SK-N-SH (cell line): Measurements from ENCODE around the gene SYNPO2. TPM values are rescaled to one million over a fixed set of nuclear protein-coding genes. Genes with fewer than 3 reads are reported as not detected.
A peak's percentile ranks its signal among the peaks of the same experiment; 100 is the strongest.

Experiments
- CTCF ChIA-PET: fragments of 300-600, 350-600 bp; formaldehyde crosslinking; extraction: SDS; loops from one replicate; lab custom pipeline; 2021; lab: Yijun Ruan, JAX
- POLR2A ChIA-PET: fragments of 350-600 bp; sonication (Branson Sonifier 250); formaldehyde crosslinking; extraction: SDS; loops from one replicate; lab custom pipeline; 2020; ENCODE audit warnings: antibody characterized with exemption, inconsistent platforms; lab: Yijun Ruan, JAX
- DNase-seq: peaks from one replicate; pipeline ENCODE4 v3.0.0; 2012
- H2AFZ ChIP-seq: fragments of 200-600 bp; sonication (generic); 2 replicates; pipeline ENCODE4 v1.8.1; 2016; ENCODE audit warnings: antibody characterized with exemption, mild to moderate bottlenecking, low read depth
- H3F3A ChIP-seq: fragments of 200-600 bp; sonication (generic); replicated peaks from 2 replicates; pipeline ENCODE3; 2016; ENCODE audit warnings: antibody characterized with exemption, mild to moderate bottlenecking; ENCODE audit not compliant: insufficient read depth
- H3K27ac ChIP-seq, 2 experiments: fragments of 200-500 bp in 1 of 2; fragments of 200-600 bp in 1 of 2; sonication (Bioruptor generic) in 1 of 2; sonication (generic), shearing (Covaris generic) in 1 of 2; 2 replicates each; pipeline versions ENCODE4 v1.5.1 to v1.6.1; 2014 to 2016; ENCODE audit warnings: low read depth in 2 of 2, inconsistent platforms in 1 of 2, low read length in 1 of 2, mild to moderate bottlenecking in 1 of 2, mixed read lengths in 1 of 2
- H3K27me3 ChIP-seq: fragments of 200-600 bp; sonication (generic), shearing (Covaris generic); 2 replicates; pipeline ENCODE4 v1.6.1; 2016; ENCODE audit warnings: mixed run types; ENCODE audit not compliant: insufficient read depth
- H3K36me3 ChIP-seq, 2 experiments: fragments of 200-500 bp in 1 of 2; fragments of 200-600 bp in 1 of 2; sonication (Bioruptor generic) in 1 of 2; sonication (generic) in 1 of 2; replicated peaks in 1 of 2; 2 replicates each; pipeline versions ENCODE3 to v1.5.1; 2014 to 2016; ENCODE audit warnings: low read length in 1 of 2, mild to moderate bottlenecking in 1 of 2; ENCODE audit not compliant: insufficient read depth in 2 of 2, control insufficient read depth in 1 of 2
- H3K4me1 ChIP-seq, 2 experiments: fragments of 200-500 bp in 1 of 2; fragments of 200-600 bp in 1 of 2; sonication (Bioruptor generic) in 1 of 2; sonication (generic), shearing (Covaris generic) in 1 of 2; 2 replicates each; pipeline versions ENCODE4 v1.5.1 to v1.6.1; 2014 to 2016; ENCODE audit warnings: low read depth in 1 of 2, low read length in 1 of 2, mixed run types in 1 of 2; ENCODE audit not compliant: insufficient read depth in 2 of 2, control insufficient read depth in 1 of 2
- H3K4me2 ChIP-seq: fragments of 200-600 bp; sonication (generic), shearing (Covaris generic); 2 replicates; pipeline ENCODE4 v1.6.1; 2017; ENCODE audit warnings: mixed run types
- H3K4me3 ChIP-seq, 2 experiments: fragments of 200-500 bp in 1 of 2; fragments of 200-600 bp in 1 of 2; sonication (Bioruptor generic) in 1 of 2; sonication (generic), shearing (Covaris generic) in 1 of 2; 2 replicates each; pipeline versions ENCODE4 v1.5.1 to v1.8.1; 2014 to 2016; ENCODE audit warnings: low read depth in 2 of 2, inconsistent platforms in 1 of 2, low read length in 1 of 2, mild to moderate bottlenecking in 1 of 2, mixed read lengths in 1 of 2, moderate library complexity in 1 of 2
- H3K79me2 ChIP-seq: fragments of 200-600 bp; sonication (generic); 2 replicates; pipeline ENCODE4 v1.8.1; 2017; ENCODE audit warnings: mild to moderate bottlenecking; ENCODE audit not compliant: insufficient read depth
- H3K9ac ChIP-seq: fragments of 200-600 bp; sonication (generic); 2 replicates; pipeline ENCODE4 v1.6.1; 2017; ENCODE audit warnings: mixed run types
- H3K9me2 ChIP-seq: fragments of 200-600 bp; sonication (generic); 2 replicates; pipeline ENCODE4 v1.6.1; 2017; ENCODE audit warnings: mixed run types
- H3K9me3 ChIP-seq: fragments of 200-600 bp; sonication (generic); 2 replicates; pipeline ENCODE4 v1.6.1; 2017; ENCODE audit warnings: mixed run types, mild to moderate bottlenecking, moderate library complexity
- H4K20me1 ChIP-seq: fragments of 200-600 bp; sonication (generic); 2 replicates; pipeline ENCODE4 v1.6.1; 2017; ENCODE audit warnings: mild to moderate bottlenecking, mixed run types; ENCODE audit not compliant: insufficient read depth
- ELF1 ChIP-seq: IDR thresholded peaks from 2 replicates; pipeline ENCODE4 v1.4.0; 2012
- FOXJ3 ChIP-seq: sonication (generic); formaldehyde crosslinking; IDR thresholded peaks from 2 replicates; pipeline ENCODE4 v1.5.1; 2020; ENCODE audit warnings: mild to moderate bottlenecking, missing genetic modification reagents
- GATA2 ChIP-seq: sonication (generic); formaldehyde crosslinking; IDR thresholded peaks from 2 replicates; pipeline ENCODE4 v1.5.0; 2020; ENCODE audit warnings: mild to moderate bottlenecking, missing genetic modification reagents
- JUND ChIP-seq: IDR thresholded peaks from 2 replicates; pipeline ENCODE4 v1.4.0; 2012
- NFIC ChIP-seq: IDR thresholded peaks from 2 replicates; pipeline ENCODE4 v1.4.0; 2012; ENCODE audit warnings: borderline replicate concordance
- NRF1 ChIP-seq: IDR thresholded peaks from 2 replicates; pipeline ENCODE4 v1.6.1; 2012; ENCODE audit warnings: low read depth, mild to moderate bottlenecking, low read length
- RCOR1 ChIP-seq: fragments of 150-350 bp; IDR thresholded peaks from 2 replicates; pipeline ENCODE4 v1.6.1; 2017; ENCODE audit warnings: antibody characterized with exemption, low read length
- RXRA ChIP-seq: IDR thresholded peaks from 2 replicates; pipeline ENCODE4 v1.4.0; 2012; ENCODE audit warnings: low read depth, mild to moderate bottlenecking, borderline replicate concordance
- SIN3A ChIP-seq: IDR thresholded peaks from 2 replicates; pipeline ENCODE4 v1.6.1; 2012; ENCODE audit warnings: low read depth, mild to moderate bottlenecking, low read length, moderate library complexity, borderline replicate concordance
- SMC3 ChIP-seq: IDR thresholded peaks from 2 replicates; pipeline ENCODE4 v1.6.1; 2012; ENCODE audit warnings: low read depth, low read length, improper control_type of control experiment
- TAF1 ChIP-seq: IDR thresholded peaks from 2 replicates; pipeline ENCODE4 v1.6.1; 2012; ENCODE audit warnings: low read depth, mild to moderate bottlenecking, low read length, moderate library complexity, borderline replicate concordance
- TCF12 ChIP-seq: IDR thresholded peaks from 2 replicates; pipeline ENCODE4 v1.4.0; 2012
- YY1 ChIP-seq: IDR thresholded peaks from 2 replicates; pipeline ENCODE4 v1.4.0; 2012; ENCODE audit warnings: low read depth, mild to moderate bottlenecking
- WGBS: methylation state at CpG from one replicate; pipeline ENCODE4 v1.1.6; 2017; ENCODE audit warnings: low lambda C conversion rate; 5-methylcytosine and 5-hydroxymethylcytosine counted together
- polyA plus RNA-seq, 3 experiments: library from polyadenylated mRNA; depleted of rRNA; stranded (reverse); fragments of >200 nt; gene quantifications; 2 replicates each; pipeline ENCODE4 v1.2.3, GENCODE V29; 2012
- TF ChIP-seq, protein P1 (sequence below): fragments of 200-600 bp; sonication (generic); IDR thresholded peaks from 2 replicates; pipeline ENCODE4 v1.6.1; 2017; ENCODE audit warnings: antibody characterized with exemption, mild to moderate bottlenecking, moderate library complexity
- TF ChIP-seq, protein P2 (sequence below): IDR thresholded peaks from 2 replicates; pipeline ENCODE4 v1.4.0; 2012; ENCODE audit warnings: low read depth
- TF ChIP-seq, protein P3 (sequence below): fragments of 150-350 bp; IDR thresholded peaks from 2 replicates; pipeline ENCODE4 v1.6.1; 2016; ENCODE audit warnings: mild to moderate bottlenecking, low read depth, low read length
- TF ChIP-seq, protein P4 (sequence below): IDR thresholded peaks from 2 replicates; pipeline ENCODE4 v1.6.1; 2012; ENCODE audit warnings: mild to moderate bottlenecking, low read depth, low read length, moderate library complexity

Gene SYNPO2
- polyA plus RNA-seq, 1 of the 3 experiments (the other 2 are of a cell fraction): 7.2 TPM

DNA sequence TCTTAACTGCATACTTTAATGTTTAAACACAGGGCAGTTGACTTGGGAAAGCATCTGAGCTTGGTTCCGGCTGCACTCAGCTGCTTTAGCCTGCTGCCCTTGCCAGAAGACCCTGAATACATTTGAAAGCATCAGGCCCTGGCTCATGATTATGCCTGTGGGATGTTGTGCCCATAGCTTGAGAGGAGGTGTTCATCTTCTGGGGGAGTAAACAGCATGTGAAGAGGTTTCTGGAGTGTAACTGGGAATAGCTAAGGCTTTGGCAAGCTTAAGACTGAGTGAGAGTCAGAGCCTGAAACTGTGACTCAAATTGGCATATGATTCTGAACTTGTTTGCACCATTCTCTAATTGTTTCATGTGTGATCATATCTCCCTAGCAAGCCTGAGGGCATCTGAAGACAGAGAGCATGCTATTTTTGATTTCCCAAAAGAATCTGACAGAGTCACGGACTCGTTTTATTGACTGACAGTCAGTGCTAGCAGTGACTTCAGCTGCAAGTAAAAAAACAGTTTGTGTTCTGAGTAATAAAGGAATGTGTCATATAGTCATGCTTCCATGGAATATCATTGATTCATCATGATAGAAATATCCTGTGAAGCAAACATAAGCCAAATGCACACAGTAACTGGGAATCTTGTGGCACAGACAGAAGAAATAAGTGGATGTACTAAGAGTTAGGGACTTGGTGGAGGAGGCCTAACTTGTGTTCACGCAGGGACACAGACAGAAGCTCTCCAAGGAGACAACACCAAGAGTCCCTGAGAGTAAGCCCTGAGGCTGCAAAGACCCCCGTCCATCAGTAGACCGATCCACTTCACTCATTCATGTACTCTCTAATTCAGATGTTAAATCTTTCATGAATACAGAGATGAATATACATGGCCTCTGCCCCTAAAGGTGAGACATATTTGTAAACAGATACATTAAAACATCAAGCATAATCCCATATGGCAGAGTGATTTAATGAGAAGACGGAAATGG lies 100.7 kb downstream of the SYNPO2 start (continued):
- TF ChIP-seq NRF1: no peak
- TF ChIP-seq TAF1: no peak
- TF ChIP-seq JUND: peak; percentile 79
- no peak for TF ChIP-seq RCOR1
- TF ChIP-seq ELF1: no peak
- TF ChIP-seq NFIC: peak; percentile 25; the same call in 1 of the 2 replicates
- TF ChIP-seq SIN3A: no peak

DNA sequence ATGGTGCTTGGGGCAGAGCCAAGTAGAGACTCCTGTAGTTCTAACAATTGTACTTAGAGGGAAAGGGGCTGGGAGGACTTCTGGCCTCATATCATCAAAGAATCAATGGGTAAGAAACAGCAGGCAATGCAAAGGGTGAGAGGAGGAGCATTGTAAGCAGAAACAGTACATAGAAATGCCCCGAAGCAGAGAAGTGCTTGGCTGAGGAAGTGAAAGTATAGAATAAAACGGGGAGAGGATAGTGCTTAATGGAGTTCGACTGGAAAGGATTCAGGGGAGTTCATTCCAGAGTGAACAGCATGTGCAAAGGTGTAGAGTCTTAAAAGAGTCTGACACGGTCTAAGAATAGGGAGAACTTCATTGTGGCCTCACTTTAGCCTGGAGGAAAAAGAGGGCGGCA lies 103.0 kb downstream of the SYNPO2 start:
- H2AFZ ChIP-seq: no peak overlapping the region
- no peak overlapping the region for H3K27ac ChIP-seq
- no peak for DNase-seq
- TF ChIP-seq SMC3 (no peak), FOXJ3 (CRISPR knock-in tag) (no peak), GATA2 (CRISPR knock-in tag) (no peak), YY1 (no peak), TCF12 (no peak), SIN3A (no peak), RXRA (no peak)
- TF ChIP-seq, protein P1, sequence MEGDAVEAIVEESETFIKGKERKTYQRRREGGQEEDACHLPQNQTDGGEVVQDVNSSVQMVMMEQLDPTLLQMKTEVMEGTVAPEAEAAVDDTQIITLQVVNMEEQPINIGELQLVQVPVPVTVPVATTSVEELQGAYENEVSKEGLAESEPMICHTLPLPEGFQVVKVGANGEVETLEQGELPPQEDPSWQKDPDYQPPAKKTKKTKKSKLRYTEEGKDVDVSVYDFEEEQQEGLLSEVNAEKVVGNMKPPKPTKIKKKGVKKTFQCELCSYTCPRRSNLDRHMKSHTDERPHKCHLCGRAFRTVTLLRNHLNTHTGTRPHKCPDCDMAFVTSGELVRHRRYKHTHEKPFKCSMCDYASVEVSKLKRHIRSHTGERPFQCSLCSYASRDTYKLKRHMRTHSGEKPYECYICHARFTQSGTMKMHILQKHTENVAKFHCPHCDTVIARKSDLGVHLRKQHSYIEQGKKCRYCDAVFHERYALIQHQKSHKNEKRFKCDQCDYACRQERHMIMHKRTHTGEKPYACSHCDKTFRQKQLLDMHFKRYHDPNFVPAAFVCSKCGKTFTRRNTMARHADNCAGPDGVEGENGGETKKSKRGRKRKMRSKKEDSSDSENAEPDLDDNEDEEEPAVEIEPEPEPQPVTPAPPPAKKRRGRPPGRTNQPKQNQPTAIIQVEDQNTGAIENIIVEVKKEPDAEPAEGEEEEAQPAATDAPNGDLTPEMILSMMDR: no peak
- TF ChIP-seq, protein P2, sequence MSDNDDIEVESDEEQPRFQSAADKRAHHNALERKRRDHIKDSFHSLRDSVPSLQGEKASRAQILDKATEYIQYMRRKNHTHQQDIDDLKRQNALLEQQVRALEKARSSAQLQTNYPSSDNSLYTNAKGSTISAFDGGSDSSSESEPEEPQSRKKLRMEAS: no peak
- TF ChIP-seq, protein P3, sequence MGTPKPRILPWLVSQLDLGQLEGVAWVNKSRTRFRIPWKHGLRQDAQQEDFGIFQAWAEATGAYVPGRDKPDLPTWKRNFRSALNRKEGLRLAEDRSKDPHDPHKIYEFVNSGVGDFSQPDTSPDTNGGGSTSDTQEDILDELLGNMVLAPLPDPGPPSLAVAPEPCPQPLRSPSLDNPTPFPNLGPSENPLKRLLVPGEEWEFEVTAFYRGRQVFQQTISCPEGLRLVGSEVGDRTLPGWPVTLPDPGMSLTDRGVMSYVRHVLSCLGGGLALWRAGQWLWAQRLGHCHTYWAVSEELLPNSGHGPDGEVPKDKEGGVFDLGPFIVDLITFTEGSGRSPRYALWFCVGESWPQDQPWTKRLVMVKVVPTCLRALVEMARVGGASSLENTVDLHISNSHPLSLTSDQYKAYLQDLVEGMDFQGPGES: no peak
- TF ChIP-seq, protein P4, sequence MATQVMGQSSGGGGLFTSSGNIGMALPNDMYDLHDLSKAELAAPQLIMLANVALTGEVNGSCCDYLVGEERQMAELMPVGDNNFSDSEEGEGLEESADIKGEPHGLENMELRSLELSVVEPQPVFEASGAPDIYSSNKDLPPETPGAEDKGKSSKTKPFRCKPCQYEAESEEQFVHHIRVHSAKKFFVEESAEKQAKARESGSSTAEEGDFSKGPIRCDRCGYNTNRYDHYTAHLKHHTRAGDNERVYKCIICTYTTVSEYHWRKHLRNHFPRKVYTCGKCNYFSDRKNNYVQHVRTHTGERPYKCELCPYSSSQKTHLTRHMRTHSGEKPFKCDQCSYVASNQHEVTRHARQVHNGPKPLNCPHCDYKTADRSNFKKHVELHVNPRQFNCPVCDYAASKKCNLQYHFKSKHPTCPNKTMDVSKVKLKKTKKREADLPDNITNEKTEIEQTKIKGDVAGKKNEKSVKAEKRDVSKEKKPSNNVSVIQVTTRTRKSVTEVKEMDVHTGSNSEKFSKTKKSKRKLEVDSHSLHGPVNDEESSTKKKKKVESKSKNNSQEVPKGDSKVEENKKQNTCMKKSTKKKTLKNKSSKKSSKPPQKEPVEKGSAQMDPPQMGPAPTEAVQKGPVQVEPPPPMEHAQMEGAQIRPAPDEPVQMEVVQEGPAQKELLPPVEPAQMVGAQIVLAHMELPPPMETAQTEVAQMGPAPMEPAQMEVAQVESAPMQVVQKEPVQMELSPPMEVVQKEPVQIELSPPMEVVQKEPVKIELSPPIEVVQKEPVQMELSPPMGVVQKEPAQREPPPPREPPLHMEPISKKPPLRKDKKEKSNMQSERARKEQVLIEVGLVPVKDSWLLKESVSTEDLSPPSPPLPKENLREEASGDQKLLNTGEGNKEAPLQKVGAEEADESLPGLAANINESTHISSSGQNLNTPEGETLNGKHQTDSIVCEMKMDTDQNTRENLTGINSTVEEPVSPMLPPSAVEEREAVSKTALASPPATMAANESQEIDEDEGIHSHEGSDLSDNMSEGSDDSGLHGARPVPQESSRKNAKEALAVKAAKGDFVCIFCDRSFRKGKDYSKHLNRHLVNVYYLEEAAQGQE: no peak
- no peak overlapping the region for H3K9ac ChIP-seq
- POLR2A ChIA-PET: no interaction called here
- WGBS: 88% methylated on average over 5 of the region's 5 CpGs
- H3K36me3 ChIP-seq: peaks cover 0 to 25% of the 10 kb centered on the region in 2 experiments
- no peaks in the 10 kb centered on the region for H4K20me1 ChIP-seq
- H3K79me2 ChIP-seq: no peaks in the 10 kb centered on the region
- H3K4me3 ChIP-seq: no peak overlapping the region
- H3K9me2 ChIP-seq: no peaks in the 10 kb centered on the region
- CTCF ChIA-PET: interaction anchor here (2.5 kb wide), 1 partner anchor 10 kb away, joined by 11 read pairs; no protein-coding TSS in a partner anchor
- H3K4me2 ChIP-seq: no peak overlapping the region
- peaks cover 5 to 20% of the 10 kb centered on the region in 2 experiments; a peak in 3 of 4 replicates for H3K4me1 ChIP-seq
- H3F3A ChIP-seq: peaks cover 18% of the 10 kb centered on the region
- no peaks in the 10 kb centered on the region for H3K27me3 ChIP-seq
- H3K9me3 ChIP-seq: no peaks in the 10 kb centered on the region
